ENCODE measurements around the gene CAPN2. TPM values are rescaled to one million over a fixed set of nuclear protein-coding genes. Genes with fewer than 3 reads are reported as not detected.

Gene CAPN2
- total RNA-seq, 2 donors from 2014 or later, result 218 to 220 TPM

DNA sequence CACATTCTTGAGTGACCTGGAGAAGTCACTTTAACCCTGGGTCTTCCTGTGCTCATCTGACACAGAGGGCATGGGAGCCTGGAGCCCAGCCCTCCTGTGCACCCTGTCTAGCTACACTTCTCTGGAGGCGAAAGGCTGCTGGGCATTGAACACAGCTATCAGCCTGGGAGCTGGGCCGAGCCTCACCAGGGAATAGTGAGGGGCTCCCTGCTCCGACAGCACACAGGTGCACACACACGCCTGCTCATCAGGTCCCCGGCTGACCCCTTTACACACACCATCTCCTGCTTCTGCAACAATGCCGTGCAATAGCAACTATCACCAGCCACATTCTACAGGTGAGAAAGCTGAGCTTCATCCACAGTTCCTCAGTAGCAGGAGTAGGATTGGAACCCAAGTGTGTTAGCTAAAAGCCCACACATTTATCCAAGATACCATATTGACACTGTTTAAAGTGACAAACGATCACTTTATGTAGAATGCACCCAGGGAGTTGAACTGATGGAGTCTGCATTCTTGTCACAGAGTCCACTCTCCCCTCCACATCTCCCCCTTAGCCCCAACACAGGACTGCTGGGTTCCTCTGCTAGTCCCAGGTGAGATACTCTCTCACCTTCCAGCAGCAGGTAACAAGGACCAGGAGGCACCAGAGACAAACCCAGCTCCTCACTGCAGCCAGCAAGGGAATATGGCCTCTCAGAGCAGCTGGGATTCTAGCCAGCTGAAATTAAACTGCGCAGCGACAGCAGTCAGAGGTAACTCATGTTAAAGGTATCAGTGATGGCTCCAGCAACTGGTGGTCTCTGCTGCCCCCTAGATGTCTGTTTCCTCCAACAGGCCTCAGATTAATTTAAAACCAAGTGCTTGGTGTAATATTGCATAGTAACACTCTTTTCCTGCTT lies 28.5 kb upstream of the CAPN2 start:
- no peaks in the 10 kb centered on the region for H3K9me3 ChIP-seq (ENCODE audit: control insufficient read depth, low read length, poor library complexity, severe bottlenecking)
- no peak overlapping the region for H3K4me3 Mint-ChIP-seq
- peaks cover 29% of the 10 kb centered on the region for H3K27me3 Mint-ChIP-seq
- no peak overlapping the region for H3K27ac Mint-ChIP-seq
- ATAC-seq, result peak; percentile 70
- DNase-seq, result peak in 2 of 3 donors; percentile 21 to 33
- peaks cover 4% of the 10 kb centered on the region for H3K36me3 Mint-ChIP-seq (ENCODE audit: low read depth)
- H3K4me1 Mint-ChIP-seq, result no peaks in the 10 kb centered on the region

DNA sequence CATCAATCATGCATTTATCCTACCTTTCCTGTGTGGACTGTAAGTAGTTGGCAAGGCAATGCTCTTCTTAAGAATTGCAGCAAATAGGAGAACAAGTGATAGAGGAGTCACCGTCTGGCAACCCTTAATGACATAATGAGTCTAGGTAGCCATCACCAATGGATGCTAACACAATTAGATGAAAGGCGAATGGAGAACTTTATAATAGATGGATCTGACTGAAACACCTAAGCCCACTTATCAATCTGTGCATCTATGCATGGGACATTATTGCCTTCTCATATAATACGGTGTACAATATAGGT lies 27.9 kb upstream of the CAPN2 start:
- no peaks in the 10 kb centered on the region for H3K9me3 ChIP-seq (ENCODE audit: control insufficient read depth, low read length, poor library complexity, severe bottlenecking)
- no peak for DNase-seq
- Mint-ChIP-seq H3K27ac (no peak overlapping the region), H3K4me1 (no peaks in the 10 kb centered on the region), H3K27me3 (peaks cover 35% of the 10 kb centered on the region), H3K4me3 (no peak overlapping the region), H3K36me3 (ENCODE audit: low read depth) (peaks cover 4% of the 10 kb centered on the region)
- ATAC-seq, result no peak

DNA sequence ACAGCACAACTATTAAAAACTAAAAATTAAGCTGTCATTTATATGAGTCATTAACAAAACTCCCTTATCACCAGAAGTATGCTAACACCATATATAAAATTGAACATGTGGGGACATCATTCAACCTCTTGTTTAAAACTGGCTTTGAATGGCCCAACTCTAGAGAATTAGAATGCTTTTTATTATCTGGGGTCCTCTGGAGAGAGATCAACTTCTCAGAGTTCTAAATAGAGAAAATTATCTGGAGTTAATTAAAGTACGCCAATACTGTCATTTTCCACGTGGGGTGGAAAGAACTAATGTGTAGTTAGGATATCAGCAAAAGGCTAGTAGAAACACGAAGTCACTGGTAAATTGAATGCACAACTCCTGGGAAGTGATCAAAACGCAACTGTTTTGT lies 21.2 kb upstream of the CAPN2 start:
- DNase-seq (no peak), ATAC-seq (no peak)
- no peaks in the 10 kb centered on the region for H3K4me1 Mint-ChIP-seq
- no peak overlapping the region for H3K4me3 Mint-ChIP-seq
- peaks cover 20% of the 10 kb centered on the region for H3K27me3 Mint-ChIP-seq
- H3K27ac Mint-ChIP-seq, result no peak overlapping the region
- no peaks in the 10 kb centered on the region for H3K36me3 Mint-ChIP-seq (ENCODE audit: low read depth)
- H3K9me3 ChIP-seq (ENCODE audit: control insufficient read depth, low read length, poor library complexity, severe bottlenecking), result no peaks in the 10 kb centered on the region

DNA sequence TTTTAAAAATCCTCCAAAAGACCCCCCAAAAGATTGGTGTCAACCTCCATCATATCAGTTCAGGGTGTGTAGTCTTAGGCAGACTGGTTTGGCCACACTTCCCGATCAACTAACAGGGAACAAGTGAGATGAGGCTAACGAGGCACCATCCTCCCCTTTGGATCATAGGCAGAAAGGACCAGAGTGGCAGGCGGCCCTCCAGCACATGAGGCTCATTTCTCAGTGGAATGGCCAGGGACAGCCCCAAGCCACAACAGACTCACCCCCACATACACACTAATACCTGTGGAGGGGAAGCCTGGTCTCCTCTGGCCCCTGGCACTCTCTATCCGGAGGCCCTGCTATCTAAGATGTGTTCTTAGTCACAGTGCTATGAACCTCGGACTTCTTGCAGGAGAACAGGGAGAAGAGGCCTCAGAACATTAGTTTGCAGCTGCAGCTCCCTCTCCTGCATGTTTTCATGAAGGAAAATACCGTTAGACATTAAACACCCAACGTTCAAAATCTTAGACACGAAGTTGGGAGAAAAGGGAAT lies 17.3 kb upstream of the CAPN2 start:
- H3K4me3 Mint-ChIP-seq, result no peak overlapping the region
- ATAC-seq, result no peak
- no peaks in the 10 kb centered on the region for H3K9me3 ChIP-seq (ENCODE audit: control insufficient read depth, low read length, poor library complexity, severe bottlenecking)
- no peak overlapping the region for H3K27ac Mint-ChIP-seq
- peaks cover 7% of the 10 kb centered on the region for H3K27me3 Mint-ChIP-seq
- H3K4me1 Mint-ChIP-seq, result peaks cover 9% of the 10 kb centered on the region
- DNase-seq, result no peak
- H3K36me3 Mint-ChIP-seq (ENCODE audit: low read depth), result peaks cover 5% of the 10 kb centered on the region

DNA sequence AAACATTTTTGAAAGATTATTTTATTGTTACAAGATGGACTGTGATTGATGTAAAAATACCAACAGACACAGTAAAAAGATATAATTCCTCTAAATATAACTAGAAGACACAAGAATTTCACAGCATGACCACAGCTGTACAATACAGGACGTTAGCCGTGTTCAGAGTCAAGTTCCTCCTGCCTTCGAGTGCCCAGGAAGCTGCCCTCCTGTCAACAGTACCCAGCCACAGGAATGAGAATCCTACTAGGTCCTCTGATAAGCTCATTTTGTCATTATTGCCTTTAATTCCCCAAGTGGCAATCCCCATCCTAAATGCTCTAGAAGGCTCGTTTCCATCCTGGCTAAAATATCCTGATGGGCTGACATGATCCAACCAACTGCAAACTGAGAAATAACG lies 16.4 kb upstream of the CAPN2 start:
- Mint-ChIP-seq H3K27ac (no peak overlapping the region), H3K4me1 (peaks cover 9% of the 10 kb centered on the region)
- no peak for ATAC-seq

DNA sequence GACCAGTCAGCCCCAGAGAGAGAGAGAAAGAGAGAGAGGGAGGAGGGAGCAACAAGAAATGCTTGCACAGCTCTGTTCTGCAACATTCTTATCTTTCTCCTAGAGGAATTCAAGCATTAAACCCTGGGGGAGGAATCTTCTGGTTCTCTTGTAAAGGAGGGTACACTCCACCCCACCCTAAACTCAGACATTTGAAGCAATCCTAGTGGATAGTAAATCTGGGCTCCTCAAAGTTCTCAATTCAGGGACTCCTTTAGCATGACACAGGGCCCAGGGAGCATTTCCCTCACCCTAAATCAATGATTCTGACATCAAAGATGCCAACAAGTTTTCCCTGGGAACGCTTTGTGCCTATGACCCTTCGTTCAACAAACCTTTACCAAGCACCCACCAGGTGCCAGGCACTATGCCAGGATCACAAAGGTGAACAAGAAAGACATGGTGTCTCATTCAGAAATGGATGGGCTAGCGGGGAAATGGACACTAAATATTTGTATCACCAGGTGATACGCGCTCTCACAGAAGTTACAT lies 11.9 kb upstream of the CAPN2 start:
- Mint-ChIP-seq H3K4me3 (no peak overlapping the region), H3K36me3 (ENCODE audit: low read depth) (peaks cover 5% of the 10 kb centered on the region), H3K27ac (peak overlapping the region; percentile 41), H3K27me3 (peaks cover 8% of the 10 kb centered on the region), H3K4me1 (peaks cover 17% of the 10 kb centered on the region)
- ATAC-seq (no peak), DNase-seq (no peak)
- H3K9me3 ChIP-seq (ENCODE audit: control insufficient read depth, low read length, poor library complexity, severe bottlenecking), result no peaks in the 10 kb centered on the region

More for the DNA sequence above, 16.4 kb upstream of the CAPN2 start:
- Mint-ChIP-seq H3K27me3 (peaks cover 8% of the 10 kb centered on the region), H3K36me3 (ENCODE audit: low read depth) (peaks cover 5% of the 10 kb centered on the region), H3K4me3 (no peak overlapping the region)
- H3K9me3 ChIP-seq (ENCODE audit: control insufficient read depth, low read length, poor library complexity, severe bottlenecking), result no peaks in the 10 kb centered on the region
- no peak for DNase-seq

DNA sequence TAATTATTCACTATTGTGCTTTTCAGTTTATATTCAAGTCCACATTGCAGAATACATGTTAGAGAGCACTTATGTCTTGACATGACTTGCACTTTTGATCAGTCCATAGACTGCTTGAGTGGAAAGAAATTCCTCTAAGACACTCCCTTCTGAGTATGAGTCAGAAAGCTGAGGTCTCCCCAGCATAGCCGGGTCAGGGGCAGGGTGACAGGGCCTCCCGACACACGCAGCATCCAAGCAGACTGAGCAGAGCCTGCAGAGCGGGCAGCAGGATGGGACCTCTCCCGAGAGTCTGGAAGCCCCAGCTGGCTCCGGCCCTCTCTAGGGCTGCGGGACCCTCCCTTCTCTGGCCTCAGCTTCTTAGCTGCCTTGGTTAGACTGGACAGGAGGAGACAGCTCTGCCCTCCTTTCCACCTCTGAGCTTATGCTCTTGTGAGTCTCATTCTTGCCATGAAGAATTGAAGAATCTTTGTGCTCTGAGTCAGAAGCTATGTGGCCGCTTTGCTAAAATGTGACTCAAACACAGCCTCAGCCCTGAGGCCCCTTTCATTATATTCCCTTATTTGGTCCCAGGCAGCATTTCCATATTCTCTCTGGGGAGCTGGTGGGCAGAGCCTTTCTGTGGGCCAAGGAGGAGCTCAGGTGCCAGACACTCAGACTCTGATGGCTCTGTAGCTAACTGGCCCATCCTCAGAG lies 11.2 kb upstream of the CAPN2 start:
- Mint-ChIP-seq H3K4me3 (no peak overlapping the region), H3K27ac (no peak overlapping the region), H3K27me3 (peaks cover 8% of the 10 kb centered on the region), H3K4me1 (peaks cover 17% of the 10 kb centered on the region), H3K36me3 (ENCODE audit: low read depth) (peaks cover 5% of the 10 kb centered on the region)
- ATAC-seq (no peak), DNase-seq (no peak)
- no peaks in the 10 kb centered on the region for H3K9me3 ChIP-seq (ENCODE audit: control insufficient read depth, low read length, poor library complexity, severe bottlenecking)

DNA sequence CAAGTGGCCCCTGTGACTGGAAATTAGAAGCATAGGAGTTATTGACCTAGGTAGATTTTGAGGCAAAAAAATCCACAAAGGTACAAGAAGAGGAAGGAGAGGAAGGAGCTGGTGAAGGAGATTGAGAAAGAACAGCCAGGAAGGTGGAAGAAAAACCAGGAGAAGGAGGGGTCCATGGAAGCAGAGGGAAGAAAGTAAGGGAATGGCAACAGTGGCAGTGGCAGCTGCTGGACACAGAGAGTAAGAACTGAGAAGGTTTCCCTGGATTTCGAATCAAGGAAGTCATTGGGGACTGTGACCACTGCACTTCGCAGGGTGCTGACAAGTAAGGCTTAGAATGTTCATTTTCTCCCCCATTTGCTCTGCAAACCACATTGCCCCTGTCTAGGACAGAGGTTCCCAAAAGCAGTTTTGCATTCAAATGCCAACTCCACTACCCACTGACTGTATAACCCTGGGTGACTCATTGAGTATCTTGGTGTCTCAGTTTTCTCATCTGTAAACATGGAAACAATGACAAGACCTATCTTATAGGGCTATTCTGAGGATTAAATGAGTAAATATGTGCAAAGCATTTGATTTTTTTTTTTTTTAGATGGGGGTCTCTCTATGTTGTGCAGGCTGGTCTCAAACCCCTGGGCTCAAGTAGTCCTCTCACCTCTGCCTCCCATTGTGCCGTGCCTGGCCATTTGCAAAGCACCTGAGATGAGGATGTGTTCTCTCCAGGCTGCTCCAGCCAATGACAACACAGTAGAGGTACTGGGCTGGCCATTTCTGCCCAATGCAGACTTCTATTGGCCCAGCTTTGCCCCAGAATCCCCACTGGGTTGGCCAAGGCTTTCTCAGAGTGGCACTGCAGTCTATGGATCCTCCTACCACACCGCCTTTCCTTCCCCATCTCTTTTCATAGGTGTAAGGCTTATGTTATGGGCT lies 9.3 kb upstream of the CAPN2 start:
- H3K9me3 ChIP-seq (ENCODE audit: control insufficient read depth, low read length, poor library complexity, severe bottlenecking), result no peaks in the 10 kb centered on the region
- no peak overlapping the region for H3K27ac Mint-ChIP-seq
- H3K4me1 Mint-ChIP-seq, result peaks cover 24% of the 10 kb centered on the region
- no peak for DNase-seq
- no peak for ATAC-seq
- H3K4me3 Mint-ChIP-seq, result peak overlapping the region; percentile 49
- H3K36me3 Mint-ChIP-seq (ENCODE audit: low read depth), result peaks cover 5% of the 10 kb centered on the region
- H3K27me3 Mint-ChIP-seq, result peaks cover 8% of the 10 kb centered on the region

DNA sequence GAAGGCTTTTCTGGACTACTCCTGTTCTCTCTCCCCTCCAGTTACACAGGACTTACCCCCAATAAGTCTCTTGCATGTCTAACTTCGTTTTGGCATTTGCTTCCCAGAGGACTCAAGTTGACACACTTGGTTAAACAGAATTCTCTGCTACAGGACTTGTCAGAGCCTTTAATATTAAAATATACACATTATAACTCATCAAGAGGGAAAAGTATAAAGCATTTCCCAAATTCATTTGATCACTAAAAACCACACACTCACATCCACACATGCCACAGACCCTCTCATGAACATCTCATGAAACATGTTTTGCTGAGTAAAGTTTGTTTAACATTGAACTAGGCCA lies 8.7 kb upstream of the CAPN2 start:
- no peaks in the 10 kb centered on the region for H3K9me3 ChIP-seq (ENCODE audit: control insufficient read depth, low read length, poor library complexity, severe bottlenecking)
- Mint-ChIP-seq H3K27me3 (peaks cover 8% of the 10 kb centered on the region), H3K36me3 (ENCODE audit: low read depth) (peaks cover 6% of the 10 kb centered on the region), H3K4me1 (peaks cover 22% of the 10 kb centered on the region), H3K4me3 (no peak overlapping the region), H3K27ac (no peak overlapping the region)
- DNase-seq (no peak), ATAC-seq (no peak)

DNA sequence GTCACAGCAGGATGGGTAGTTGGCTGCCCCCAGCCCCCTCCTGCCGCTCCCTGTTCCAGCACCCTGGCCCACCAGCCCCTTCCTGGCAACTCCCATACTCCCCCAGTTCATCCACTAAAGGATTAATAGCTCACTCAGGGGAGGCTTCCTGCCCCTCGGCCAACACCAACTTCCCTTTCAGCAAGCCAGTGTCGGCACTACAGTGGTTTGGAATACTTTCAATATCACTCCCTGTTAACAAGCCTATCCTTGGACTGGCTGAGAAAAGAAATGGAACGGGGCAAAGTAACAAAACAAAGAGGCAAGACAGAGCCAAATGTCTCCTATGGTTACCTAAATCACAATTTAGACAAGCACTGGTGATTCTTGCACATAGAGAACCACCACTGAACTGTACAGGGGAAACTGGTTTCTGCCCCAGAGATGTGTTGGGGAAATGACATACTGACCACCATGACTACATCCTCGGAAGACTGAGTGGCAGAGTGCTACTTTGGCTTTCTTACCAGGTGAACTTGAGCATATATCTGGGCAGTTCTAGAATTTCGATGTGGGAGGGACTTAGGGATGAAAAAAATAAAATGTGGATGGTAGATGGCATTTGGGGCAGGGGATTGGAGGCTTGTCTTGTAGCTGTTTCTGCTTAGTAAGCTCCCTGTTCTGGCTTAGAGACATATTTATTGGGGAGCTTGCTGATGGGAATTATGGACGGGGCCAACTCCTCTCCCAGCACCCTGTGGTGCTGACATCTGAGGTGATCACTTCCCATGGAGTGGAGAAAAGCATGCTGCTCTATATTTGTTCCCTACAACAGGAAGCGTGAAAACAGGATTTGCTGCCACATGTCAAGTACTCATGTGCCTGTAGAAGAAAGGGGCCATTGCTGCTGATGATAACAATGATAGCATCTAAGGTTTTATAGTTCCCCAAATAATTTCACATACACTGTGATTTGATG lies 7.1 kb upstream of the CAPN2 start:
- no peaks in the 10 kb centered on the region for H3K9me3 ChIP-seq (ENCODE audit: control insufficient read depth, low read length, poor library complexity, severe bottlenecking)
- DNase-seq (no peak), ATAC-seq (no peak)
- H3K27ac Mint-ChIP-seq, result no peak overlapping the region
- H3K4me3 Mint-ChIP-seq, result no peak overlapping the region
- H3K36me3 Mint-ChIP-seq (ENCODE audit: low read depth), result peaks cover 4% of the 10 kb centered on the region
- H3K4me1 Mint-ChIP-seq, result peaks cover 23% of the 10 kb centered on the region
- H3K27me3 Mint-ChIP-seq, result peaks cover under 1% of the 10 kb centered on the region

DNA sequence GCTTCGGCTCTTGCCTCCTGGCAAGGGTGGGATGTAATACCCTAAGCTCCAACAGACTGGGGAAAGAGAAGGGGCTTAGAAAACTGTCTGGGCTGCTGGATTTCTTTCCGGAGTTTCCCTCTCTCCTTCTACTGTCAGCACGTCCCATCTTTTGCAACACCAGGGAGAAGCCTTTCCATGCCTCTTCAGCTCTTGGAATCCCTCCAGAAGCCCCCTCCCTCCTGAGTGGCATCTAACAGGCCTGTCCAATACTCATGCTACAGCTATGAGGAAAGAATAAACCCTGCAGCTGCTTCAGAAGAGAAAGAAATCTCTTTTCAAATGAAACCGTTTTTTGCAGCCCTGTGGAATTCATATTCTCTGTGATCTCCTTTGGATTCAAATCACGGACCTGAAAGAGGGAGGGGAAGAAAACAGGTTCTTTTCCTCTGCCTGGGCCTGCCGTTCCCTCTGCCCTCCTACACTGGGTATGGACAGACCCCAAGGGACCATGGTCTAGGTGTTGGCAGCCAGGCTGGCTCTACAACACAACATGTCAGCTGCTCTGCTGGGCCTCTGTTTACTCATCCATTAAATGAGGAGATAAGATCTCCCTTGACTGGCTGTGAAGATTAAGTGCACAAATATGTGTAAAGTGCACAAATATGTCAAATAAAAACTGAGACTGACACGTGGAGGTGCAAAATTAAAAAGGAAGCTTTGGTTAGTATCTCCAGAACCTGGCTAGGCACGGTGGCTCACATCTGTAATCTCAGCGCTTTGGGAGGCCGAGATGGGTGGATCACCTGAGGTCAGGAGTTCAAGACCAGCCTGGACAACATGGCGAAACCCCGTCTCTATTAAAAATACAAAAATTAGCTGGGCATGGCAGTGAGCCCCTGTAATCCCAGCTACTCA lies 6.0 kb upstream of the CAPN2 start:
- Mint-ChIP-seq H3K36me3 (ENCODE audit: low read depth) (peaks cover 4% of the 10 kb centered on the region), H3K4me3 (no peak overlapping the region), H3K27ac (no peak overlapping the region), H3K27me3 (no peaks in the 10 kb centered on the region), H3K4me1 (peaks cover 30% of the 10 kb centered on the region)
- no peak for ATAC-seq
- no peaks in the 10 kb centered on the region for H3K9me3 ChIP-seq (ENCODE audit: control insufficient read depth, low read length, poor library complexity, severe bottlenecking)
- no peak for DNase-seq
